Activated effector memory CD4-positive, alpha-beta T cell treated with Interleukin-2 at 50 U/mL for 16 hours (primary cell): ENCODE data around the gene CFAP206.

Experiments
- DNase-seq: peaks from one replicate; pipeline ENCODE4 v3.0.0-alpha.2; 2020

CFAP206 gene

GRCh38 chr6:87407901-87408720 lies at the start of gene CFAP206:
CFAP206 (plus strand) TSS chr6:87407972; CDS start chr6:87409840, 1,868 bp downstream.
- peak; percentile 62 for DNase-seq

DNA sequence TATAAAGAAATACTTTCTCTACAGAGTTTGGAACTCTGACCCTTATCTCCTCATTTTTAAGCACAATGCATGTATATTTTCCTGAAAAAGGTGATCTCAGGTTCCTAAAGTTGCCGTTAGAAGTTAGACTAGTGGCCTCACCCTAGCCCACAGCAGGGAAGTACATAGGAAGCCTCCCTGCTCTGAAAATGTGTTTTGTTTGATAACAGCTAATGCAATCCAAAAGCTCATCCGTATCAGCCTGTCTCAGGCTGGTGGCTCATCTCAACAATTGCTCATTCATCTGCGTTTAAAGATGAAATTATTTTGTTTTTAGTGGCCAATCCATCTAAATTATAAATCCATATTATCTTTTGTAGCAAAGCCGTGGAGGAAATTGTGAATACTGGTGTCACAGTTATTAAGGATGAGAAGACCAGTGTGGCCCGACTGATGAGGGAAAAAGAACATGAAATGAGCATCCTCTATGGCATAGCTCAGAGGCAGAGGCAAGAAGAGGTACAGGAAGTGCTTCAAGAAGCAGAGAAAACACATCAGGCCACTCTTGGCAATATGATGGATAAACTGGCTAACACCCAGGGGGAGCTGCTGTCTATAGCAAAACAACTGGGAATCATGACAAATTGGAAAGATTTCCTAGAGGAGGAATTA lies 43.0 kb upstream of the CFAP206 start:
- DNase-seq: no peak

- no peak for DNase-seq
Measured at GRCh38 chr6:87366072-87366827, 41.5 kb upstream of the CFAP206 start.

DNA sequence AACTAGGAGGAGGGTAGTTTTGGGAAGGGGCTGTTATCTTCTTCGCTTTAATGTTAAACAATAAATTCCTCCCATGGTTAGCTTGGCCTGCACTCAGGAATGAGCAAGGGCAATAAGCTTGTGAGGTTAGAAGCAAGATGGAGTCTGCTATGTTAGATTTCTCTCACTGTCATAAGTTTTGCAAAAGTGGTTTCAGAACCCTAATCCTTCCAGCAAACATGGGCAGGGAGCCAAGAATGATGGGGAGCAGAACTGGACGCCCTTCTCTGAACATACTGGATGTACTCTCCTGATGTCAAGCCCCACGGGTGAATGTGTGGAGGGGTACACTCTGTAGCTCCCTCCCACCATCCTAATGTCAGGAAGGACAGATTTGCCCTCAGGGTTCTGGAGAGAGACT lies 40.9 kb upstream of the CFAP206 start:
- no peak for DNase-seq

GRCh38 chr6:87373377-87373776 lies 34.4 kb upstream of the CFAP206 start:
- no peak for DNase-seq

DNA sequence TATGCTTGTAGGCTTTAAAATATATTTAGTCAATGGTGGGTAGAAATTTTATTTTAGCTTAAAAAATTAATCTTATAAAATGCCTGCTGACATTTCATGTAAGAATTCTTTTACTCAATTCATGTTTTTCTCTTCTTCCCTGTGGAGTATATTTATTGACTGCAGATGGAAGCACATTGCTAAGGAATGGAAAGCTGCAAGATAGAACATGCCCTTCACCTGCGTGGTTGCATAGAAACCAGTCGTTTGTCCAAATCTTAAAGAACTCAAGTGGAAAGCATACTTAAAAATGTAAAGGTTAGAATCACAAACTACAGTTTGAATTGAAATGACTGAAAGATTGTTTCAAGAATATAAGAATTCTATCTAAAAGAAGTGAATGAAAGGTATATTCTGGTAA lies 32.5 kb upstream of the CFAP206 start:
- DNase-seq: no peak

GRCh38 chr6:87376643-87377042 lies 31.1 kb upstream of the CFAP206 start:
- no peak for DNase-seq

GRCh38 chr6:87378947-87379346 lies 28.8 kb upstream of the CFAP206 start:
- DNase-seq: no peak

DNA sequence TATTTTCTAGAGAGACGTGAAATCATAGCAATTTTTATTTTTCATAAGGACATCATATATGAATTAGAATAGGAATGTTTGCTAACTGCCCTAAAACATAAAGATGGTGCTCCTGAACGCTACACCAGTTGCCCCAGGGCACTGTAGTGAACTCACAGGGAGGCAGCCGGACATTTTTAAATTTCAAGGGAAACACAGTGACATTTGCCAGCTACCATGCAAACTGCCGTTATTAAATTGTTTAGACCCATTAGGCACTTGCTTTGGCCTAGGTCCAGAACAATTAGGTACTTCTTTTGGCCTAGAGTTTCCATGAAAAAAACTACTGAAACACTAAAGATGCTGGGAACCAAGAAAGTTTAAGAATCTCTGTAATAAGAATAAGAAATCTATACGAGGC lies 24.9 kb upstream of the CFAP206 start:
- no peak for DNase-seq

- no peak for DNase-seq
Measured at GRCh38 chr6:87384038-87384437, 23.7 kb upstream of the CFAP206 start.

GRCh38 chr6:87384449-87384848 lies 23.3 kb upstream of the CFAP206 start:
- no peak for DNase-seq

- DNase-seq: no peak
Measured at GRCh38 chr6:87391334-87391733, 16.4 kb upstream of the CFAP206 start.

DNA sequence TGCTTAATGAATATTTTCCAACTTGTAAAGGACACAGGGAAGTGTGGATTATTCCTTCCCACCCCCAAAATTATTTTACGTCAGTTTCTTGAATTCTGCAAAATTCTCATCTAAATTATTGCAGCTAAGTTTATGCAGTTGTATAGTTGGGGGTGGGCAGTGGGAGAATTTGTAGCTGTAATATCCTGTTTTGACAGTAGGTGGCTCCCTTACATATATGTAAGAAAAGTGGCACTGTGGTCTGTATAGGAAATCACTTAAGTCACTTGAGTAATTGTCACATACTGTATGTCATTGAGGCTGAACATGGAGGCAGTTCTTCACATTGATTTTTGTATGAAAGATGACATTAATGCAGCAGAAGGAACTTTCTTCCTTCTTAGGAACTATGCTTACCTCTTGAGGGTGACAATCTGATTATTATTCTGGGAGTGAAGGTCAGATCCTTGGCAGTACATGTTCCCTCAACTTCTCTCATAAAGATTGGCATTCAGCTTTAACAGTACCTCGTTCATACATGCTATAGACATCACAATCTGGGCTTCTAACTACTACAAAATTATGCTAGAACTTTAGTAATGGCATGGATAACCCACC lies 14.6 kb upstream of the CFAP206 start:
- no peak for DNase-seq

DNA sequence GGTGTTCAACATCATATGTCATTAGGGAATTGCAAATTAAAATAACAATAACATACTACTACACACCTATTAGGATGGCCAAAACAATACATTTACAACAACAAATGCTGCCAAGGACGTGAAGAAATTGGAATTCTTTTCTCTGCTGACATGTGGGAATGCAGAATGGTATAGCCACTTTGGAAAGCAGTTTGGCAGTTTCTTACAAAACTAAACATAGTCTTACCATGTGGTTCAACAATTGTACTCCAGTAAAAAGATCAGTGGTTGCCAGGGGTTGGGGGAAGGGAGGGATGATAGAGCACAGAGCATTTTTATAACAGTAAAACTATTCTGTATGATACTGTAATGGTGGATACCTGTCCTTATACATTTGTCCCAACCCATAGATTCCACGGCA lies 12.3 kb upstream of the CFAP206 start:
- no peak for DNase-seq

DNA sequence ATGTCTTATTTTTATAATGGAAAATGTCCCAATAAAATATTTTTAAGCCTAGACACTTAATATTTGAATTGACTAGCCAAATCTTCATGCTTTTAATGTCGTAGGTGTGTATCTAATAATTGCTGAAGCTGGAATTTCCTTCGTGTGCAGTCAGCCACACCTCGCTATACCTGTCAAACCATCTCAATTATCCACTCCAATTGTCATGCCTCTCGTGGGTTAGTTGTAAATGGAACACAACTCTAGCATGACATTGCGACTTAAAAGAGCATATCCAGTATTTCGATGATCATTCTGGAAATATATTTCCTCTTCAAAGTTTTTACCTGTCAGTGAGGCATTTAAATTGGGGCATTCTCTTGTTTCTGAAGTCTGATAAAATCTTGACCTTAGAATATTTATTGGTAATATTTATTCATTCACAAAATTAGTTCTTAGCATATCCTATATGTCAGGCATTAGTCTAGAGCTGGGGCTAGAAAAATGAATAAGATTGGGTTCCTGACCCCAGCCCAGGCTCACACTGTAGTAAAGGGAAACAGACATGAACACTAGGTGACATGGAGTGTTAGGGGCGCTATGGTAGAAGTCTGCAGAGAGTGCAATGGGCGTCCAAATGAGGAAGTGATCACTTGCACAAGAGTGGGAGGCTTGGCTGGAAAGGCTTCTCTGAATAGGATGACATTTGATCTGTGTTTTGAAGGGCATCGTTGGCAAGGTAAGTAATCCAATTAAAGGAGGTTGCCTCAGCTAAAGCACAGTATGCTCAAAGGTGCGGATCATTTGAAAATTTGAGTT lies 11.0 kb upstream of the CFAP206 start:
- DNase-seq: no peak

- no peak for DNase-seq
Measured at GRCh38 chr6:87397656-87398055, 10.1 kb upstream of the CFAP206 start.

GRCh38 chr6:87401832-87402231 lies 5.9 kb upstream of the CFAP206 start:
- DNase-seq: no peak

- DNase-seq: no peak
Measured at GRCh38 chr6:87407561-87407900, 241 bp upstream of the CFAP206 start.

DNA sequence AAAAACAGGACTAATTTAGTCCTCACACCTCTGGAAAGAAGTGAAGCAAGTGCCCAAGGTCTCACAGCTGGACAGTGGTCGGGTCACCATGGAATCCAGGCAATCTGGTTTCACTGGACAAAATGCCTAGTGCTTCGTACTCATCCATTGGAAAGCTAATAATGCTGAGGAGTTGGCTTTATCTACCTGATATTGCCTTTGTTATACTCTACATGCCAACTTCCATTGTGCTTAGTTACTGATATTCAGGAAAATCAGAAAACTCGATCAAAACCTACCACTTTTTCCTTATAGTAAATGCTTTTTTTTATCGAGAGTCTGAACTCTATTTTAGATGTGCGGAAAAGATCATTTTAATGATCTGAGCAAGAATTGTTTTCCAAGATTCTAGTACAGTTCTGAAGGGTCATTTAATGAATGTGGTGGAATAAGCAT lies 966 bp downstream of the CFAP206 start:
- no peak for DNase-seq

GRCh38 chr6:87419266-87419665 lies 11.5 kb downstream of the CFAP206 start:
- no peak for DNase-seq

DNA sequence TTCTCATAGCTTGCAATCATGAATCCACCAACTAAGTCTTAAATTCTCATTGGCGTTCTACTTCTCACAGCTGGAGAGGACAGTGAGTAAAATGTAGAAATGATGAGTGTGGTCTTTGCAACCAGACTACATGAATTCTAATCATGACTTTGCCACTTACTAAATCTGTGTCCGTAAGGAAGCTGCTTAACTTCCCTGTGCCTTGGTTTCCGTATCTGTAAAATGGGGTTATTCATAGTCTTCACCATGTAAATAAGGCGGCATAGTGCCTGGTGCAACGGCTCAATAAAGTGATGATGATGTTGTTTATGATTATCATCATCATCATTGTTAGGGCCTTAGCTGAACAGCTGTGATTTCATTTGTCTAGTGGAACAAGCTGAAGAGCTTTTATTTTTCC lies 12.6 kb downstream of the CFAP206 start:
- no peak for DNase-seq

DNA sequence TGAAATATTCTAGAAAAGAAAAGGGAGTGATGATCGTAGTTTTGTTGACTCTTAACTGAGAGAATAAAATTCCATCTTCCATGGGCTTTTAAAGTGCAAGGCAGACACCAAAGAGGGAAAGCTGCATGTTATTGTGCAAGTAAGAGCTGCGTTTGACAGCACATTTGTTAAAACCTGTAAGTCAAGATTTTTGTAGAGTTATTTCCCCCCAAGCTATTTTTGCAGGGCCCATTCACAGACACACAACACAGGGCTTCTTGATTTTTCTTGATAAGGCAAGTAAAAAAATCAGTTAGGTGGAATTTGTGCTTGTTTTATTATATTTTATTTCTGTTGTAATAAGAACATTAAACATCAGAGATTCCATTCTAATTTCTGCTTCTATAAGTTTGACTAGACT lies 13.8 kb downstream of the CFAP206 start:
- no peak for DNase-seq

DNA sequence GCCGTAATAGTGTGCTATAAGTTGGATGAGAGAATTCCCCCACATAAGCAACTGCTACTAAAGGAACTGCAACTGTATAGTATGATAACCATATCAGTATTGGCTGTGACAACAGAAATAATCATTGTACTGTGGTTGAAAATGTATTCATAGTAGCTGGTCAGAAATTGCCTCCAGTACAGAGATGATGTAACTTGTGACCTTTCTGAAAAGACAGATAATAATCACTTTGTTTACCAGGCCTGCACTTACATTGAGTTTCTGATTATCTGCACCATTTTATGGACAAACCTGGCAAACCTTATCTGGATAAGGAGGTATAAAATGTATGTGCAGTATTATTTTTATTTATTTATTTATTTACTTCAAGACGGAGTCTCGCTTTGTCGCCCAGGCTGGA lies 19.0 kb downstream of the CFAP206 start:
- DNase-seq: no peak
